ENCODE results near the gene ANKRD11. TPM values are rescaled to one million over a fixed set of nuclear protein-coding genes. Genes with fewer than 3 reads are reported as not detected.
"Not testable (repeated sequence)": the region's sequence is repeated elsewhere in the genome, so short reads cannot be mapped to it uniquely, and the experiment has no call there.

ANKRD11 gene
- polyA plus RNA-seq, 1 donor = 72.7 TPM

DNA sequence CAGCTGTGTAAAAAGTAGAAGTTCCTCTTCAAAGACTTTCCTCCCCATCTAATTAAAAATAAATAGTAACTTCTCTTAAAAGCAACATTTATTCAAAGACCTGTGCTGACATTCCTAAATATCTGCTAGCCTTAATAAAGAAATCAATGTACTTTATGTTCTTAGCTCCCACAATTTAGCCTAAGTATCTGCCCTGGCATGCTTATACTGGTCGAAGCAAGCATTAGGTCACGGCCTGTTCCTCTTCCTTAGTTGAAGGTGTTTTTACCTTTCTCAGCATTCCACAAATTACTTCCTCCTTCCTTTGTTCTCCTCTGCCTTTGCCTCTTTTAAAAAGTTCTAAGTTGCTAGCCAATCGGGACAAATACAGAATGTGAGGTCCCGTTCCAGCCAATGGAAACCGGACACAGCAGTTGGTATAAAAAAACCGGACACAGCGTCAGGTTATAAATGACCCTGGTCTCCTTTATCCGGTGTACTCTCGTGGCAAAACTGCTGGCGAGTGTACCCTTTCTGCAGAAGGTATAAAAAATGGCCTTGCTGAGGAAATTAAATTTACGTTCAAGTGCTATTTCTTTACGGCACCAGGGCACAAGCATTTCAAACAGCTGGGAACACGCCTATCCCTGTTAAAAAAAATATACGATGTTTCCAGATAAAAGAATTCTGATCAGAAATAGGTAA is 127.7 kb downstream of the ANKRD11 start:
- DNase-seq = not testable (repeated sequence)

- no peak for DNase-seq
Measured at GRCh38 chr16:89361751-89362539, 128.4 kb downstream of the ANKRD11 start.

DNA sequence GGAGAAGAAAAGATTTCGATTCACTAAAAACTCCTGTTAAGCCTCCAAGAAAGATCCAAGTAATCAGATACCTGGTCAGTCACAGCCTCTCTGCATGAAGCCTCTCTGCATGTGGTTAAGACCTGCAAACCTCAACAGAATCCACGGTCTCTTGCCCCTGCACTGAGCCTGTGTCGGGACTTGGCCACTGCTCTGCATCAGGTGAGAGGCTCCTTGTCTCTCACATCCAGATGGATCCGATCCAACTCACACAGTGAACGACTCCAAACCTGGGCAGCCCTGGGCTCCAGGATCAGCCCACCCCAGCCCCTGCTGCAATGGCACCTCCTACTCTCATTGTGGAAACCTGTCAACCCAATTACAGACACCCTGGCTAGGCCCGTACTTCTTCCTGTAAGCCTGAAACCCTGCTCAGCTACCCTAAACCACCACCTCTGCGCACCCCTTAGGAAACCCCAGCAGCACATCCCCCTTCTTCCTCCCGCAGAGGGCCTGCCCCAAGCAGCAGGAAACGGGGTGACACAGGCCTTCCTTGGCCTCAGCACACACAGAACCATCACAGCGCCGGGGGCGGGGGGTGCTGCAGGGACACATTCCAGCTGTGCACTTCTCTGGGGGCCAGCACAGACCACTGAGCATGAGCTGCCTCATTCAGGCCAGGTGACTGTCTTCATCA is 129.5 kb downstream of the ANKRD11 start:
- no peak for DNase-seq

- peak; percentile 76 for DNase-seq
Measured at GRCh38 chr16:89359264-89360147, 130.9 kb downstream of the ANKRD11 start.

DNA sequence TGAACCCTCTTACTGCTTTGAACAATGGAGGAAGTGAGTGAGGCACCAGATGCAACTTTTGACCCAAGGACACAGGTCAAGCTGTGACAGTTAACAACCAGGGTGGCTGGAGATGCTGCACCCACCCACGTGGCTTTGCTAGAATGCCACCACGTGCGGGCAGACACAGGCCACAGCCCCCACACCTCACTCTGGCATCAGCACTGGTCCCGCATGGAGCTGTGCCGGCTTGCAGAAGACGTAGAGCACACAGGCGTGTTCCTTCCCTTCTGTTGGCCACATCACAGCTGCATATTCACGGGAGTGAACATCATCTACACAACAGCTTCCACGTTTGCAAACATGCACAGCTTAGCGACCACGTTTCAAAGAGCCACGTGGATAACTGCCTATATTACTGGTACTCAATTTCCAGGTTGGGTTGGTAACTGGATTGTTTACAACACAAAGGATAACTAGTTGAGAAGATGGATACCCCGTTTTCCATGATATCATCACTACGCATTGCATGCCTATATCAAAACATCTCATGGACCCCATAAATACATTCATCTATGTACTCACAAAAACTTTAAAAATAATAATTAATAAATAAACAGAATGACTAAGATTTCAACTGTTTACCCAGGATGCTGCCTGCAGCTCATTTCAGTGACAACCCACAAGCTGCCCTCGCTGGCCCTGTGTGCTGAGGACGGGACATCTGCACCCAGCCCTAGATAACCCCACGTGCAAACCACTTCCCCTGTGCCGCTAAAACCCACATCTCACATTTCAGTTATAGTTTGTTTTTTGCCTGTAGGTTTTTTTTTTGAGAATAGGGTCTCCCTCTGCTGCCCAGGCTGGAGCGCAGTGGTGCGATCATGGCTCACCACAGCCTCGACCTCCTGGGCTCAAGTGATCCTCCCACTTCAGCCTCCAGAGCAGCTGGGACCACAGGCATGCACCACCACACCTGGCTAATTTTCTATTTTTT is 132.0 kb downstream of the ANKRD11 start:
- DNase-seq = no peak

DNA sequence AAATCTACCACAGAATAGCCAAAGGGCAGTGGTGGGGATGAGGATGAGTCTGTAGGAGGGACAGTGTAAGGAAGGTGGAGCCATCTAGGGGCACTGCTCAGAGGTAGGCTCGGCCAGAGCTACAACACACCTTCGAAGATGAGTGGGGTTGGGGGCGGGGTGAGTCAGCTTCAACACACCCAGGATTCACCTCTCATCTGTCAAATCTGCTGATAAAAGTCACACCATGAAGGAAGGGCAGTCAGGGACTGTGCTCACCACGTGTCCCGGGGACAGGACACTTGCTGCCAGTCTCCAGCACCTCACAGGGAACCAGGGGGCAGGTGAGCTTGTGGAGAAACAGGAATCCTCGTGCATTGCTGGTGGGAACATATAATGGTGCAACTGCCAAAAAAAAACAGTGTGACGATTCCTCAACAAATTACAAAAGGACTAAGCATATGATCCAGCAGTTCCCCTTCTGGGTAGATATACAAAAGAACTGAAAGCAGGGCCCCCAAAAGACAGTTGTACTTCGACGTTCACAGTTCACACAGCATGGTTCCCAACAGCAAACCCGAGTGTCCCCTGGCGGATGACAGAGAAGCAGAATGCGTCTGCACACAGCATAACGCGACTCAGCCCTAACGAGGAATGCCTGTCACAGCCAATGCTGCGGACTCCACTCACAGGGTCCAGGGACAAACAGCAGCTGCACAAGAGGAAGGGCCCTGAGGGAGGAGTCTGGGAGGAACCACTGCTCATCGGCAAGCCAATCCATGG is 133.1 kb downstream of the ANKRD11 start:
- DNase-seq = peak; percentile 67

DNA sequence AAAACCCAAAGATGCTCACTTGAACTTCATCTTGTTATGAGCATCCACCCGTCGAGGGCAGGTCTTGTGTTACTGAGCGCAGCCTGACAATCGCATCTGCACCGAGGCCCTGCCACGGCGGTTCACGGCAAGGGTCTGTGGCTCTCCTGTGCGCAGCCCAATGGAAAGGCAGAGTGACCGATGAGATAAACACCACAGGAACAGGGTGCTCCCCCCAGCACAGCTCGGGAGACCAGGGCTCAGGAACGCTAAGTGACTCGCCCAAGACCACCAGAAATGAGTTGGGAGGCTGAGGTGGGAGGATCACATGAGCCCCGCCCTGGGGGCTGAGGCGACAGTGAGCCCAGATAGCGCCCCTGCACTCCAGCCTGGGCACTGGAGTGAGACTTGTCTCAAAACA is 134.7 kb downstream of the ANKRD11 start:
- DNase-seq = no peak

DNA sequence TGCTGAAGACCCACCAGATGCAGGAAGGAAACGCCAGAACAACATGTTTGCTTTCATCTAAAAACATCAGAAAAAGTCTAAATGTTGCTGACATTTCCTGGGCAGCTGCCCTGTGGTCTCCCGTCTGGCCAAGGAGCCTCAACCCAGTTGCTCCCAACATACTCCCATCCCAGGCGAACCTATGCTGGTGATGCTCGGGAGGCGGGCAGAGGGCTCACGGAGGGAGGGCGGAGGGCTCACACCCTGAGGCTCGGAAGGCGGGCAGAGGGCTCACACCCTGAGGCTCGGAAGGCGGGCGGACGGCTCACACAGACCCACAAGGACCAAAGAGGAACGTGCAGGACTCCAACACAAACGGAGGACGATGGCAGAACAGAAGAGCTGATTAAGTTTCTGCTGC is 135.4 kb downstream of the ANKRD11 start:
- DNase-seq = no peak

DNA sequence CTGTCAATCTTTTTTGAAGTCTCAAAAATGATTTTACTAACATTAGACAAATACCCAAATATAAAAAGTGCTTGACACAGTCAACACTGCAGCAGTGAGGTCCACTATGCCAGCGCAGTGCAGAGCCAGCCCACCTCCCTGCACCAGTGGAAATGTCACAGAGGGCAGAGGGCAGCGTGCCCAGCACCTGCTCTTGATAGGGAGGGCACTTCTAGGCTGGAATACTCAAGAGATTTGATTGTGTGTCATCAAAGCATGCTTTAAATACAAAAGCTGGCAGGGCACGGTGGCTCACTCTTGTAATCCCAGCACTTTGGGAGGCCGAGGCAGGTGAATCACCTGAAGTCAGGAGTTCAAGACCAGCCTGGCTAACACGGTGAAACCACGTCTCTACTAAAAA is 136.0 kb downstream of the ANKRD11 start:
- DNase-seq = no peak

DNA sequence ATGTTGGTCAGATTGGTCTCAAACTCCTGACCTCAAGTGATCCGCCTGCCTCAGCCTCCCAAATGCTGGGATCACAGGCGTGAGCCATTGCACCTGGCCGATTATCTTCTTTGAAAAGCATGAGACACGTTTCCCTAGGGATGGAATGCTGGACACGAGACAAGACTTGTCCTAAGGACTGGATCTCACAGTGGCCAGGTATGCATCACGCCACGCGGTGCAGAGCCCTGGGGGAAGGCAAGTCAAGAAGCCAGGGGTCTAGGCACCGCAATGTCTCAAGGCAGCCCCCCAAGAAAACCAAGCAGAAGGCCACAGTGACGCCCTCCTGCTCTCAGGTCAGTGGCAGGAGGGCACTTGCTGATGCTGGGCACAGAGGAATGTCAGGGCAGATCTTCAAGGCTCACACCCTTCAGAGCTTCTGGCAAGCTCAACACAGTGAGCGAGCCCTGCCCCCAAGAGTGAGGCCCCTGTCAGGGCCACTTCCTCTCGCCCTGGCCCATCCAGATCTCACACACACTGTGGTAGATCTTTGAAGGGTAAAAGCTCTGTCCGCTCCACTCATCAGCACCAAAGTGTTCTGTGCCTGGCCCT is 138.2 kb downstream of the ANKRD11 start:
- DNase-seq = no peak

- no peak for DNase-seq
Measured at GRCh38 chr16:89351645-89352044, 138.7 kb downstream of the ANKRD11 start.

- no peak for DNase-seq
Measured at GRCh38 chr16:89350701-89351380, 139.5 kb downstream of the ANKRD11 start.

DNA sequence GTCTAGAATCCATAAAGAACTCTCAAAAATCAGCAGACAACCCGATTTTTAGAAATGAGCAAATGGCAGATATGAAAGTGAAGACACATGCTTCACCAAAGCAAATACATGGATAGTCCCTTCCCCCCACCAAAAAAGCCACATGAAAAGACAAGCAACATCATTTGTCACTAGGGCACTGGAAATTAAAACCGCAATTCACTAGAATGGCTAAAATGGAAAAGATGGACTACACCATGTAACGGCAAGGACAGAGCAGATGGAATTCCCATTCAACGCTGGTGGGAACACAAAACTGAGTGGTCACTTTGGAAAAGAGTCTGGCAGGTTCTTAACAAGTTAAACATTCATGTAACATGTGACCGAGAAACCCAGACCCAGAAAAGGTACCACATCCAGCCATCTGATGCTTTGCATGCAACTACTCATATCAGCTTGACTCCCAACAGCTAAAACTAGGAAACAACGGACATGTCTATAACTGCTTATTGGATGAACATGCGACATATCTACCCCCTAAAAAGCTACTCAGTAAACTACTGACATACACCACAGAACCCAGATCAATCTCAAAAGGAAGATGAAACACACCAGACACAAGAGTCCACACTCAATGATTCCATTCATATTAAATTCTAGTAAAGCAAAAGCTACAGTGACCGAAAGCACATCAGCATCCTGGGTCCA is 140.3 kb downstream of the ANKRD11 start:
- DNase-seq = no peak

DNA sequence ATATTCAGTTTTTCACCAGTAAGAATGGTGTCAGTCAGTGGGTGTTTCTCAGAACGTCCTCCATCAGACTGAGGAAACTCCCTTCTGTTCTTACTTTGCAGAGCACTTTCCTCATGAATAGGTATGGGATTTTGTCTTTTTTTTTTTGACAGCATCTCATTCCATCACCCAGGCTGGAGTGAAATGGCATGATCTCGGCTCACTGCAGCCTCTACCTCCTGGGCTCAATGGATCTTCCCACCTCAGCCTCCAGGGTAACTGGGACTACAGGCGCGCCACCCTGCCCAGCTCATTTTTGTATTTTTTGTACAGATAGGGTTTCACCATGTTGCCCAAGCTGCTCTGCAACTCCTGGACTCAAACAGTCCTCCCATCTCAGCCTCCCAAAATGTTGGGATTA is 142.6 kb downstream of the ANKRD11 start:
- no peak for DNase-seq

DNA sequence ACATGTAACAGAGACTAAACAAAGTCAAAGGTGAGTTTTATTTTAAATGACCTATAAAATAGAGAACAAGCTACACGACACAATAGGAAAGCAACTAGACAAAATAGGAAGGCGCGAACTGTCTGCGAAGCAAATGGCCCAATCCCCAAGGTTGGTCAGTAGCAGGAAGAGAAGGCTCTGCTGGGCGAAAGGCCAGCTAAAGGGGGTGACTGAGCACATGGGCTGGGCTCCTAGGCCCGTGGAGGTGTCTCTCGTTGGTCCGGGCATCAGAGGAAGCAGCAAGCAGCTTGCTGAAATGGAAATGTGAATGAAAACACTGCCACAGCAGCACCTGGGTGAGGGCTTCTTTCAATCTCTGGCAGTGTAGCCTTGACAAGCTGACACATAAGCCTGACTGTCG is 143.5 kb downstream of the ANKRD11 start:
- DNase-seq = no peak

DNA sequence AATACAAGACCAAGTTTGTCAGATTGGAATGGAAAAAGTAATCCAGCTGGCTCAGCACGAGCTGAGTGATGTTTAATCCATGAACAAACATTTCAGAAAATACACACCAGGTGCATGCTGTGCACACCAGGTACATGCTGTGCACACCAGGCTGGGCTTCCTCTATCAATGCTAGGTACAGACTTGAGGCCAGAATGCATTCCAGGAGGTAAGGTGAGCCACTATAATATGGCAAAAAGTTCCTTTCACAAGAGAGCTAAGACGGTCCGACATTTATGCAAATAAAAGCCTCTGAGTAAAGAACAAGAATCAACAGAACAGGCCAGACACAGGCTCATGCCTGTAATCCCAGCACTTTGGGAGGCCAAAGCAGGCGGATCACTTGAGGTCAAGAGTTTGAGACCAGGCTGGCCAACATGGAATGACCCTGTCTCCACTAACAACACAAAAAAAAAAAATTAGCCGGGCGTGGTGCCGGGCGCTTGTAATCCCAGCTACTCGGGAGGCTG is 144.7 kb downstream of the ANKRD11 start:
- DNase-seq = no peak

DNA sequence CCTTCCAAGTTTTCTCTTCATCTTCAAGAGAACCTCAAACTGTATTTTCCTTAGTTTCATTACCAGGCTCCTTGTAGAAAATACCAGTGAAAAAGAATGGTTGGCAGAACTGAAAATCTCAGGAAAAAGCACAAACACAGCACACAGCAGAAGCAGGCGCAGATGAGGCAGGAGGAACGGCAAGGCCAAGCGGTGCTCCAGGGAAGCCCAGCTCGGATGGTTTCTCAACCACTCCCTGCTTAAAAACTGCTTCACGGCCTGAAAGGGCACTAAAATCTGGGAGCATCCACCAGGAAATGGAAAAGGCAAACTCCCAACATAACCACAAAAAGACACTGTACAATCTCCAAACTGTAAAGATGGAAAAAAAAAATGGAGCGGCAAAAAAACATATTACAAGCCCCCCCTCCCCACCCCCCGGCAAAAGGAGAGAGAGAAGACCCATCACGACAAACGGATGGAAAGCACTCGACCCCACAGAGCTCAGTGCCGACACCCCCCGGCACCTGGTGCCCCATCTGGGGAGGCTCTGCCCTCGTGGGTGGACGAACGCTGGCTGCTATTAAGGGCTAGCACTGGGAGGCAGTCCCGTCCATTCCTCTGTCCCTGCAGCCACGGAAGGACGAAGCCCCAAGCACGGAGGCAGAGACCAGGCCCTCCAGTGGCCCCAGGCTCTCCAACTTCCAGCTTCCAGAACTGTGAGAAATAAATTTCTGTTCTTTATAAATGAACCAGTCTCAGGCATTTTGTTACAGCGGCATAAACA is 145.3 kb downstream of the ANKRD11 start:
- DNase-seq = no peak

DNA sequence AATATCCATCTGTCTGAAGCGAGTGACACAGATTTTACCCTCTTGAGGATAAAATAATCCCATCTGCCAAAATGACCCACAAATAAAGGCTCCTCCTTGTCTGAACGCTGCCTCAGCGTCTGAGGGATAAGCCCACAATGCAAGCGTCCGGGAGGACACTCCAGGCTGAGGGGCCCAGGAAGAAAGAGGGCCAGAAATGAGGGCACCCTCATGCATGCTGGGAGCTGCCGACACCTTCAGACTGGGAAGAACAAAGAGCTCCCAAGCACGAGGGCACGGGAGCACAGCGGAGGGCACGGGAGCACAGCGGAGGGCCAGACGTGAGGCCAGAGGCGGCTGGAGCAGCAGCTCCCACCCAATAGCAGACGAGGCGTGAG is 145.9 kb downstream of the ANKRD11 start:
- DNase-seq = no peak

Measured in hindlimb muscle (tissue), 1 donor.